ENCODE data around the gene SMIM13.

DNA sequence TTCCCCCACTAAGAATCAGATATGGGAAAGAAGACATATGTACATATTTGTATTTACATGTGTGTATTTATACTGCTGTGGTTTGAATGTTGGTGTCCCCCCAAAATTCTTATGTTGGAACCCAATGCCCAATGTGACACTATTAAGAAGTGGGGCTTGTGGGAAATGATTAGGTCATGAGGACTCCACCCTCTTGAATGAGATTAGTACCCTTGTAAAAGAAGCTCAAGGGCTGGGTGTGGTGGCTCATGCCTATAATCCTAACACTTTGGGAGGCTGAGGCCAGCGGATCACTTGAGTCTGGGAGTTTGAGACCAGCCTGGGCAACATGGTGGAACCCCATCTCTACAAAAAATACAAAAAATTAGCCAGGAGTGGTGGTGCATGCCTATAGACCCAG lies 3.9 kb upstream of the SMIM13 start:
- no peak for TF ChIP-seq CTCF (IDR thresholded peaks at IDR 0.05)
- TF ChIP-seq POLR2A (IDR thresholded peaks at IDR 0.05): no peak

All from esophagus squamous epithelium (tissue), 4 donors.